ENCODE data around the gene FAM227A.

DNA sequence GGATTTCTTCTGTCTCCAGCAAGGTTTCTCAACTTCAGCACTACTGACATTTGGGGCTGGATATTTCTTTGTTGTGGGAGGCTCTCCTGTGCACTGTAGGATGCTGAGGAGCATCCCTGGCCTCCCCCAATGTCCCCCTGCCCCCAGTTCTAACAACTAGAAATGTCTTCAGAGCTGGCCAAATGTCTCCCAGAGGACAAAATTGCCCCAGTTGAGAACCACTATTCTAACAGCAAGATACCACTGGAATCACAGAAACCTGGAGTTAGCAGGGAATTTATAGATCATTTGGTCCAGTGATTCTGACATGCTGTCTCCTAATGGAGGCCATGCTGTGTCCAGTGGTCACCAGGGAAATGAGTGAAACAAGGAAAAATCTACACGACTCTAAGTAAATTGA is 54.0 kb downstream of the FAM227A start:
- TF ChIP-seq GATA2 (IDR thresholded peaks at IDR 0.05; ENCODE audit: insufficient read depth, insufficient read length, low read depth, low read length) (no peak), EZH2 (IDR thresholded peaks at IDR 0.05; ENCODE audit: borderline replicate concordance, low read depth, low read length, severe bottlenecking) (no peak), POLR2A (IDR thresholded peaks at IDR 0.05; ENCODE audit: low read depth, low read length) (no peak), POLR2AphosphoS5 (IDR thresholded peaks at IDR 0.05; ENCODE audit: insufficient read depth, low read depth, low read length) (no peak), MYC (IDR thresholded peaks at IDR 0.05; ENCODE audit: low read depth, low read length) (no peak), JUN (IDR thresholded peaks at IDR 0.05; ENCODE audit: borderline replicate concordance, insufficient read depth, insufficient read length, low read depth) (no peak), FOS (IDR thresholded peaks at IDR 0.05; ENCODE audit: borderline replicate concordance, insufficient read depth, low read length) (no peak)
- TF ChIP-seq, protein P1, sequence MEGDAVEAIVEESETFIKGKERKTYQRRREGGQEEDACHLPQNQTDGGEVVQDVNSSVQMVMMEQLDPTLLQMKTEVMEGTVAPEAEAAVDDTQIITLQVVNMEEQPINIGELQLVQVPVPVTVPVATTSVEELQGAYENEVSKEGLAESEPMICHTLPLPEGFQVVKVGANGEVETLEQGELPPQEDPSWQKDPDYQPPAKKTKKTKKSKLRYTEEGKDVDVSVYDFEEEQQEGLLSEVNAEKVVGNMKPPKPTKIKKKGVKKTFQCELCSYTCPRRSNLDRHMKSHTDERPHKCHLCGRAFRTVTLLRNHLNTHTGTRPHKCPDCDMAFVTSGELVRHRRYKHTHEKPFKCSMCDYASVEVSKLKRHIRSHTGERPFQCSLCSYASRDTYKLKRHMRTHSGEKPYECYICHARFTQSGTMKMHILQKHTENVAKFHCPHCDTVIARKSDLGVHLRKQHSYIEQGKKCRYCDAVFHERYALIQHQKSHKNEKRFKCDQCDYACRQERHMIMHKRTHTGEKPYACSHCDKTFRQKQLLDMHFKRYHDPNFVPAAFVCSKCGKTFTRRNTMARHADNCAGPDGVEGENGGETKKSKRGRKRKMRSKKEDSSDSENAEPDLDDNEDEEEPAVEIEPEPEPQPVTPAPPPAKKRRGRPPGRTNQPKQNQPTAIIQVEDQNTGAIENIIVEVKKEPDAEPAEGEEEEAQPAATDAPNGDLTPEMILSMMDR (IDR thresholded peaks at IDR 0.05; ENCODE audit: extremely low read depth in 1 of 2, insufficient read depth in 1 of 2, low read depth in 1 of 2, low read length in 2 of 2): no peak
- TF ChIP-seq, protein P2, sequence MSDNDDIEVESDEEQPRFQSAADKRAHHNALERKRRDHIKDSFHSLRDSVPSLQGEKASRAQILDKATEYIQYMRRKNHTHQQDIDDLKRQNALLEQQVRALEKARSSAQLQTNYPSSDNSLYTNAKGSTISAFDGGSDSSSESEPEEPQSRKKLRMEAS (IDR thresholded peaks at IDR 0.05; ENCODE audit: insufficient read depth, insufficient read length): no peak

Data from endothelial cell of umbilical vein (primary cell).